T-helper 1 cell treated with Interleukin-12 subunit alpha and Interleukin-12 subunit beta and Interleukin-4 antibody, amounts not matched to agents 30 ng/mL and 1 ng/mL, for 36 hours (primary cell): ENCODE data around the gene GOLGA2. TPM values are rescaled to one million over a fixed set of nuclear protein-coding genes. Genes with fewer than 3 reads are reported as not detected.

ENCODE experiments used
- intact Hi-C: fragments of 100-400 bp; cut with micrococcal nuclease; formaldehyde crosslinking; loops from one replicate; pipeline ENCODE4 v1.15.1; 2024
- total RNA-seq: library from RNA; stranded (reverse); gene quantifications from 2 replicates; pipeline ENCODE4 v1.2.3, GENCODE V29; 2022

Gene GOLGA2
- total RNA-seq, 1 donor from 2014 or later = 63.9 TPM

- intact Hi-C loops = no loop called here
Observed at GRCh38 chr9:128215491-128216409, 60.1 kb downstream of the GOLGA2 start.

GRCh38 chr9:128214571-128215490 is 61.0 kb downstream of the GOLGA2 start:
- intact Hi-C loops = no loop called here

GRCh38 chr9:128213746-128214497 is 61.9 kb downstream of the GOLGA2 start:
- intact Hi-C loops = no loop called here

- intact Hi-C loops = no loop called here
Observed at GRCh38 chr9:128211981-128212281, 63.9 kb downstream of the GOLGA2 start.

GRCh38 chr9:128211186-128211980 is 64.4 kb downstream of the GOLGA2 start:
- intact Hi-C loops = no loop called here

GRCh38 chr9:128208946-128209669 is 66.7 kb downstream of the GOLGA2 start:
- intact Hi-C loops = no loop called here

DNA sequence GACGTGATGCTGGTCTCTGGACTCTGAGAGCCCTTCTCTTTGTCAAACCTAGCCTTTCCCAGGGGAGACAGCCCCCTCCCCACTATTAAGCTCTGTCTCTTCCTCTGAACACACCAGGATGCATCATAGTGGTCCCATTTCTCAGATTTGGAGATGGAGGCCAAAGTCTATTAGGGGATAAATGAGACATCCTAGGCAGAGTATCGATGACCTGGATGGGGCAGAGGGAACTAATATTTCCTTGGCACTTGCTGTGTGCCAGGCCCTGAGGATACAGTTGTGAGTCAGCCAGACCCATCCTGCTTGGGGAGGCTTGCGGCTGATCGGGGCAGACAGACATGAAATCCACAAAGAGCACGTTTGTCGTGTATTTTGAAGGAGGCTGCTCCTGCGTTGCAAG is 67.4 kb downstream of the GOLGA2 start:
- intact Hi-C loops = no loop called here

- intact Hi-C loops = no loop called here
Observed at GRCh38 chr9:128206916-128207910, 68.6 kb downstream of the GOLGA2 start.

DNA sequence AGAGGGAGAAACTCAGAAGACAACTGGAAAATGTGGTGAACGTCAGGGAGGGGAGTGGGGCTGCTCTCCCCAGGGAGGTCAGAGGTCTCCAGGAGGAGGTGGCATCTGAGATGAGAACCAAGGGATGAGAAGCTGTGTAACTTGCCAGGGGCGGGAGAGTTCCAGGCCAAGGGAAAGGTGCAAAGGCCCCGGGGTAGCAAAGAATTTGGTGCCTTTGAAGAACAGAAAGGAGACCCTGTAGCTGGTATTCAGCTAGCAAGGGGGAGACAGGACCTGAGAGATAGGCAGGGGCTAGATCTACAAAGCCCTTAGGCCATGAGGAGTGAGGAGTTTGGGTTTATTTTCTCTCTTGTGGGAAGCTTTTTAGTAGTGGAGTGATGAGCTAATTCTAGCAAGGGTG is 69.3 kb downstream of the GOLGA2 start:
- intact Hi-C loops = no loop called here

Other genes starting within 250 kb of the GOLGA2 start
- 12.6 and 13.8 TPM in 2 replicates for gene NAIF1, start 208.7 kb downstream of the GOLGA2 start, total RNA-seq
- gene SLC25A25, start 207.8 kb downstream of the GOLGA2 start, total RNA-seq = 13.9 and 14.8 TPM in 2 replicates
- gene PTGES2, start 148.3 kb downstream of the GOLGA2 start, total RNA-seq = 65.4 and 74.4 TPM in 2 replicates
- not detected in 2 replicates for gene LCN2, start 126.6 kb downstream of the GOLGA2 start, total RNA-seq
- gene BBLN, start 115.7 kb downstream of the GOLGA2 start, total RNA-seq = 79.8 and 83.8 TPM in 2 replicates
- 142 and 148 TPM in 2 replicates for gene CIZ1, start 84.4 kb downstream of the GOLGA2 start, total RNA-seq
- 0.37 and 0.49 TPM in 2 replicates for gene DNM1, start 72.6 kb downstream of the GOLGA2 start, total RNA-seq
- gene SWI5, start 269 bp upstream of the GOLGA2 start, total RNA-seq = 9.1 and 9.7 TPM in 2 replicates
- 27.9 and 29.0 TPM in 2 replicates for gene TRUB2, start 46.4 kb upstream of the GOLGA2 start, total RNA-seq
- 42.1 and 42.4 TPM in 2 replicates for gene COQ4, start 46.8 kb upstream of the GOLGA2 start, total RNA-seq
- gene SLC27A4, start 64.5 kb upstream of the GOLGA2 start, total RNA-seq = 25.3 and 25.8 TPM in 2 replicates
- 70.7 and 75.8 TPM in 2 replicates for gene URM1, start 95.4 kb upstream of the GOLGA2 start, total RNA-seq
- gene CERCAM, start 144.8 kb upstream of the GOLGA2 start, total RNA-seq = 0.88 and 1.7 TPM in 2 replicates
- 43.4 and 47.0 TPM in 2 replicates for gene ODF2, start 180.0 kb upstream of the GOLGA2 start, total RNA-seq
- gene GLE1, start 228.7 kb upstream of the GOLGA2 start, total RNA-seq = 43.6 and 44.2 TPM in 2 replicates